Measurements from ENCODE around the gene TRIM9. TPM values are rescaled to one million over a fixed set of nuclear protein-coding genes. Genes with fewer than 3 reads are reported as not detected.

The TRIM9 gene
- total and polyA plus RNA-seq, 7 donors, result 0.17 to 3.3 (median 1.1) TPM

- 46 to 65% (median 62%) methylated on average over 2 of the region's 2 CpGs for WGBS, 3 donors
- ATAC-seq (peak; percentile 61 to 77 (median 73)), DNase-seq (no peak)
- no peaks in the 10 kb centered on the region for H3K9me3 ChIP-seq
- no peaks in the 10 kb centered on the region for H3K27me3 ChIP-seq (ENCODE audit: insufficient read depth in 3 of 3, low read length in 2 of 3)
- TF ChIP-seq CTCF (IDR thresholded peaks at IDR 0.05), result no peak
- no peak overlapping the region for H3K27ac ChIP-seq
- H3K4me3 ChIP-seq, result no peak overlapping the region
- intact Hi-C loops (cut with DNase I), result no loop called here
- peaks cover 4% of the 10 kb centered on the region for H3K4me1 ChIP-seq
- peaks cover 0 to 29% of the 10 kb centered on the region in 2 donors for H3K36me3 ChIP-seq (ENCODE audit: insufficient read depth in 1 of 2, low read depth in 1 of 2)
Observed at GRCh38 chr14:50929506-50929905, 165.4 kb downstream of the TRIM9 start.

- no peak for TF ChIP-seq CTCF (IDR thresholded peaks at IDR 0.05)
- Histone ChIP-seq H3K4me3 (no peak overlapping the region), H3K27me3 (ENCODE audit: insufficient read depth in 3 of 3, low read length in 2 of 3) (no peaks in the 10 kb centered on the region), H3K27ac (no peak overlapping the region), H3K9me3 (no peaks in the 10 kb centered on the region), H3K36me3 (ENCODE audit: insufficient read depth in 1 of 2, low read depth in 1 of 2) (peaks cover 0 to 28% of the 10 kb centered on the region in 2 donors), H3K4me1 (peaks cover 4% of the 10 kb centered on the region)
- intact Hi-C loops (cut with DNase I), result no loop called here
- ATAC-seq (peak; percentile 65 to 91 (median 90)), DNase-seq (peak in 1 of 2 donors; percentile 47)
- 63 to 75% (median 74%) methylated on average over 6 of the region's 6 CpGs for WGBS, 3 donors
Observed at GRCh38 chr14:50928002-50928635, 166.8 kb downstream of the TRIM9 start.

- no peak for TF ChIP-seq CTCF (IDR thresholded peaks at IDR 0.05)
- DNase-seq, result no peak
- 83 to 87% (median 85%) methylated on average over 3 of the region's 3 CpGs for WGBS, 3 donors
Observed at GRCh38 chr14:50926851-50927386, 168.0 kb downstream of the TRIM9 start.

More at GRCh38 chr14:50926851-50927386, 168.0 kb downstream of the TRIM9 start:
- peaks cover 4% of the 10 kb centered on the region for H3K4me1 ChIP-seq
- H3K36me3 ChIP-seq (ENCODE audit: insufficient read depth in 1 of 2, low read depth in 1 of 2), result peaks cover 0 to 35% of the 10 kb centered on the region in 2 donors
- peak overlapping the region; percentile 32 for H3K27ac ChIP-seq
- no peak overlapping the region for H3K4me3 ChIP-seq
- intact Hi-C loops (cut with DNase I), result loop anchor here in 1 of 2 donors (1.0 kb wide), 1 partner anchor 18 kb away; no protein-coding TSS in a partner anchor
- H3K9me3 ChIP-seq, result no peaks in the 10 kb centered on the region
- ATAC-seq, result no peak
- no peaks in the 10 kb centered on the region for H3K27me3 ChIP-seq (ENCODE audit: insufficient read depth in 3 of 3, low read length in 2 of 3)

Other genes starting within 250 kb of the TRIM9 start
- gene ABHD12B, start 223.1 kb downstream of the TRIM9 start, total RNA-seq, result not detected
- gene ABHD12B, start 223.1 kb downstream of the TRIM9 start, polyA plus RNA-seq, result not detected
- 10 to 100 TPM in 3 of 4 donors, 1 to 10 TPM in 1; 7.6 to 24.7 (median 18.8) TPM for gene PYGL, start 150.6 kb downstream of the TRIM9 start, total RNA-seq
- gene PYGL, start 150.6 kb downstream of the TRIM9 start, polyA plus RNA-seq, result 1 to 10 TPM; 2.3 to 5.5 (median 3.6) TPM
- gene TMX1, start 145.1 kb upstream of the TRIM9 start, total RNA-seq, result 10 to 100 TPM in 2 of 4 donors, 1 to 10 TPM in 2; 6.6 to 16.1 (median 10.4) TPM
- gene TMX1, start 145.1 kb upstream of the TRIM9 start, polyA plus RNA-seq, result 10 to 100 TPM in 2 of 3 donors, 1 to 10 TPM in 1; 6.9 to 16.0 (median 14.6) TPM